Measurements from ENCODE around the gene XYLT1. TPM values are rescaled to one million over a fixed set of nuclear protein-coding genes. Genes with fewer than 3 reads are reported as not detected.
A peak's percentile ranks its signal among the peaks of the same experiment; 100 is the strongest.

Gene XYLT1
- total and polyA plus RNA-seq, 12 donors, result 0.29 to 4.0 (median 1.6) TPM

- no peaks in the 10 kb centered on the region for H3K36me3 ChIP-seq
- DNase-seq (no peak), ATAC-seq (no peak)
- no peaks in the 10 kb centered on the region for H3K9me3 ChIP-seq
- H3K4me3 ChIP-seq, result no peak overlapping the region
- peaks cover 3 to 78% (median 29%) of the 10 kb centered on the region in 9 donors for H3K4me1 ChIP-seq
- TF ChIP-seq CTCF (IDR thresholded peaks at IDR 0.05), result no peak
- H3K27me3 ChIP-seq, result no peaks in the 10 kb centered on the region
- 88 to 89% methylated on average over 11 of the region's 11 CpGs for WGBS, 2 donors
- peak overlapping the region in 3 of 10 donors; percentile 54 to 63 (median 60) for H3K27ac ChIP-seq
- intact Hi-C loops (cut with DNase I), result loop anchor here in 4 of 10 donors (5.0 to 10.0 kb wide), 4 partner anchors 46 to 117 kb away; no protein-coding TSS in a partner anchor
Observed at GRCh38 chr16:17348042-17348783, 122.5 kb downstream of the XYLT1 start.

GRCh38 chr16:17347624-17348023, 123.1 kb downstream of the XYLT1 start:
- peak; percentile 71 to 91 (median 82) for ATAC-seq
- H3K4me3 ChIP-seq, result no peak overlapping the region
- DNase-seq, result peak; percentile 25 to 55
- H3K9me3 ChIP-seq, result no peaks in the 10 kb centered on the region
- no peak for TF ChIP-seq CTCF (IDR thresholded peaks at IDR 0.05)
- H3K27me3 ChIP-seq, result no peaks in the 10 kb centered on the region
- no peaks in the 10 kb centered on the region for H3K36me3 ChIP-seq
- 31 to 42% methylated on average over 5 of the region's 5 CpGs for WGBS, 2 donors
- peaks cover 3 to 84% (median 29%) of the 10 kb centered on the region in 9 donors for H3K4me1 ChIP-seq
- H3K27ac ChIP-seq, result peak overlapping the region in 7 of 10 donors; percentile 43 to 76 (median 63)
- intact Hi-C loops (cut with DNase I), result loop anchor here in 4 of 10 donors (5.0 to 10.0 kb wide), 4 partner anchors 45 to 117 kb away; no protein-coding TSS in a partner anchor

DNA sequence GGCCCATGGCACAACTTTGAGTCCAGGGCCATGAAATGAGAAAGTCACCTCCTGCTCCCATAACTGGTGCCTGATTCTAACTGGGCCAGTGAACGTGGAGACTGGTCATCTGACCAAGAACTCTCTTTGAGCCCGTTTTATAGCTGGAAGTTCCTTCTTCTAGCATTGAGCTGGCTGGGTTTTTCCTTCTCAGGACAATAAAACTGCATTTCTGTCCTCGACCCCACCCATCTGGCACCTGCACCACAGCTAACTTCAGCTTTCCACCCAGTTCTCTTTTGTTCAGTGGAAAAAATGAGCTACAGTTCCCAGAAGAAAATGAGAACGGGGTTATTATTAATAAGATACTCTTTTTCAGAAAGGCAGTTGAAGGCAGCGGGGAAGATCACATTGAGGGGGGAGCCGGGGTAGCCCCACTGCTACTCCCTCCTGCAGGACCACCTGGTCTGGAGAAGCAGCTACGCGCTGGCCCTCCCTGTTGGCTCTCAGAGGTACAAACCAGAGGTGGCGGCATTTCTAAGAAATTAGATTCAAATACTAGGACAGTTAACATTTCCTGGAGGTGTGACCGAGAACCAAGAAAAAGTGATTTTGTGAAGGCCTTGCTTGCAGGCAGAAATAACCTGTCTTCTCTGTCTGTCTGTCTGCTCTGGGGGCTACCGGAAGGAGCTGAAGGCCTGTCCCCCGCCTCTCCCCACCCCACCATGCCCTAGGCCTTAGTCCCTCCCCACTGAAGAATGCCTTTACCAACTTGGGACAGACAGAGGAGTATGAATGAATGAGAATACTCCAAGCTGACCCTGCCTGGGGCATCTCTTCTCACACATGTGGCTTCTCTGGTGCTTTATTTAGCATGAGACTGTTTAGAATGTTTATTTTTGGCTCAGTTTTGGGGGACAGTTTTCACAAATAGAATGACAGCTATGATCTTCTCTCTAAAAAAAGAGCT, 123.9 kb downstream of the XYLT1 start:
- Histone ChIP-seq H3K9me3 (no peaks in the 10 kb centered on the region), H3K4me1 (peaks cover 3 to 89% (median 29%) of the 10 kb centered on the region in 9 donors), H3K36me3 (no peaks in the 10 kb centered on the region), H3K4me3 (no peak overlapping the region), H3K27ac (peak overlapping the region in 7 of 10 donors; percentile 43 to 76 (median 63)), H3K27me3 (no peaks in the 10 kb centered on the region)
- intact Hi-C loops (cut with DNase I), result loop anchor here in 4 of 10 donors (5.0 to 10.0 kb wide), 4 partner anchors 45 to 118 kb away; no protein-coding TSS in a partner anchor
- TF ChIP-seq CTCF (IDR thresholded peaks at IDR 0.05), result no peak
- peak in 6 of 8 donors; percentile 38 to 63 (median 51) for ATAC-seq
- 70 to 75% methylated on average over 12 of the region's 12 CpGs for WGBS, 2 donors
- no peak for DNase-seq

- Histone ChIP-seq H3K27ac (peak overlapping the region in 4 of 10 donors; percentile 9 to 23 (median 20)), H3K4me3 (no peak overlapping the region), H3K4me1 (peaks cover 3 to 92% (median 29%) of the 10 kb centered on the region in 9 donors), H3K36me3 (no peaks in the 10 kb centered on the region), H3K9me3 (no peaks in the 10 kb centered on the region), H3K27me3 (no peaks in the 10 kb centered on the region)
- WGBS, 2 donors, result 12 to 14% methylated on average over 5 of the region's 5 CpGs
- intact Hi-C loops (cut with DNase I), result loop anchor here in 4 of 10 donors (5.0 to 10.0 kb wide), 4 partner anchors 43 to 120 kb away; no protein-coding TSS in a partner anchor
- peak; percentile 18 to 81 (median 54) for ATAC-seq
- peak in 1 of 2 donors; percentile 42 for DNase-seq
- TF ChIP-seq CTCF (IDR thresholded peaks at IDR 0.05), result no peak
Observed at GRCh38 chr16:17345043-17345442, 125.7 kb downstream of the XYLT1 start.

Data from heart right ventricle (tissue), 16 donors.